ENCODE measurements around the gene NME4.

DNA sequence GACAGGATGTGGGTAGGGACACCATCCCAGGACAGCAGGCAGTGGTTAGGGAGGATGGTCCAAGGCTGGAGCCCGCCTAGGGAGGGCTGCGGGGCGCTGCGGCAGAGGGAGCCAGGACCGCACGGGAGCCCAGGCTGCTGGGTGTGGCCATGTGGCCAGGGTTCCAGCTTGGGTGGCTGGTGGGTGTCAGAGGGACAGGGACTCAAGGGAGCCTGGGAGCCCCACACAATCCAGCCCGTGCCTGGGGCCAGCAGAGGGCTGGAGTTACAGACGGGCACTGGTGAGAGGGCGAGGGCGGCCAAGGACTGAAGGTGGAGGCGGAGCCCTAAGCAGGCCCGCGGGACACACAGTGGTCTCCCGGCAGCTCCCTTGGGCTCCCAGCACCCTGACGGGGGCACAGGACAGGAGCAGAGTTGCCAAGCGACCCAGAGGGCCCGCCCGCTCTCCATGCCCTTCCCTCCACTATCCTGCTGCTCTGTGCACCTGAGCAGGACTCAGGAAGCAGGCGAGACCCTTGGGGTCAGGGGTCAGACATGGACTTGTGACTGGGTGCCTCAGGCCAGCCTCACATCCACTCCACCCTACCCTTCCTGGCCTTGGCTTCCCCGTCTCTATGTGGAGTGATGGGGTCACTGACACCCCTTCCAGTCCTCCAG is 33.8 kb upstream of the NME4 start:
- no peak for TF ChIP-seq RAD21 (conservative IDR thresholded peaks at IDR 0.05 in 1 of 2, IDR thresholded peaks at IDR 0.05 in 1 of 2)
- TF ChIP-seq CEBPB (IDR thresholded peaks at IDR 0.05): no peak
- TF ChIP-seq KDM1A (IDR thresholded peaks at IDR 0.05; ENCODE audit: low read depth): no peak
- TF ChIP-seq, protein P1, sequence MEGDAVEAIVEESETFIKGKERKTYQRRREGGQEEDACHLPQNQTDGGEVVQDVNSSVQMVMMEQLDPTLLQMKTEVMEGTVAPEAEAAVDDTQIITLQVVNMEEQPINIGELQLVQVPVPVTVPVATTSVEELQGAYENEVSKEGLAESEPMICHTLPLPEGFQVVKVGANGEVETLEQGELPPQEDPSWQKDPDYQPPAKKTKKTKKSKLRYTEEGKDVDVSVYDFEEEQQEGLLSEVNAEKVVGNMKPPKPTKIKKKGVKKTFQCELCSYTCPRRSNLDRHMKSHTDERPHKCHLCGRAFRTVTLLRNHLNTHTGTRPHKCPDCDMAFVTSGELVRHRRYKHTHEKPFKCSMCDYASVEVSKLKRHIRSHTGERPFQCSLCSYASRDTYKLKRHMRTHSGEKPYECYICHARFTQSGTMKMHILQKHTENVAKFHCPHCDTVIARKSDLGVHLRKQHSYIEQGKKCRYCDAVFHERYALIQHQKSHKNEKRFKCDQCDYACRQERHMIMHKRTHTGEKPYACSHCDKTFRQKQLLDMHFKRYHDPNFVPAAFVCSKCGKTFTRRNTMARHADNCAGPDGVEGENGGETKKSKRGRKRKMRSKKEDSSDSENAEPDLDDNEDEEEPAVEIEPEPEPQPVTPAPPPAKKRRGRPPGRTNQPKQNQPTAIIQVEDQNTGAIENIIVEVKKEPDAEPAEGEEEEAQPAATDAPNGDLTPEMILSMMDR (IDR thresholded peaks at IDR 0.05): no peak
- TF ChIP-seq NR3C1 (IDR thresholded peaks at IDR 0.05): no peak
- no peak for TF ChIP-seq JUNB (IDR thresholded peaks at IDR 0.05)
- no peak for TF ChIP-seq ZNF302 (CRISPR knock-in tag; IDR thresholded peaks at IDR 0.05)
